ENCODE results near the gene RNF17. TPM values are rescaled to one million over a fixed set of nuclear protein-coding genes. Genes with fewer than 3 reads are reported as not detected.

Gene RNF17
- total and polyA plus RNA-seq, 2 of the 8 experiments (the other 6 are each of a cell fraction or from before 2014, with no cell fraction given): not detected

DNA sequence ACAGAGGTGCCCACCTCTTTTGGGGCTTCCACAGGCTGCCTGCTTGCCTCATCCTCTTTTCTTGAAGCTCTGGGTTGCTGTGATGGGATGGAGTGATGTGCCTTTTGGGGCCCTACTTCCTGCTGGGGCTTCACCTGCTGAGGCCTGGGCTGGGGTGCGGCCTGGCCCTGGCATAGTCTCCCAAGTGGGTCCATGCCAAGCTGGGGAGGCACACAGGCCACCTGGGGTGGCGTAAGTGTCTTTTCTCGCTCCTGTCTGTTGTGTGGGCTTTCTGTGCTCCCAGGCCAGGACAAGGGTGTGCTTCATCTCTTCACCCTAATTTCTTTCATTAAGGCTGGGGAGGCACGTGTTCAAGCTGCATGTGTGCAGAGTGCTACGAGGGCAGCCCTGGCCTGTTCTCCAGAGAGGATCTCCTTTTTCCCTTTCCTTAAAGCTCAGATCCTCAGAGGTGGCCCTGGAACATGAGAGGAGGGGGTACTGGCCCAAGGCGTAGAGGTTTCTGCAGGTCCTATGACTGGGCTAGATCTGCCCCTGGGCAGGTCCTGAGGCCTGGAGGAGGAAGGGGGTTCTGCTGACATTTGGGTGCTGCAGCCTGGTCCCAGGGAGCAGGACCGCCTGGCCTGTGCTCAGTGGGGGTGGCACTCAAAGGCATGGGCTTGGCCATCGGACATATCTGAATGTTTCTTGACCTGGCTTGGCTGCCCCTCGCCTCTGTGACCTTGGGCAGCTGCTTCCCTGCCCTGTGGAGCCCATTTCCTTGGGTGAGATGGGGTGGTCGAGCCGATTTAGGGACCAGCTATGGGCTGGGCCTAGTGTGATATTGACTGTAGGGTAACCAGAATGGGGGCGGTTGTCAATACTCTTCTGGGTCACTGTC lies 23.7 kb upstream of the RNF17 start:
- Histone ChIP-seq H2BK120ac (replicated peaks; ENCODE audit: low read depth, low read length) (no peak overlapping the region), H3K36me3 (ENCODE audit: control insufficient read depth in 2 of 4, insufficient read depth in 4 of 4, low read length in 3 of 4) (no peaks in the 10 kb centered on the region), H3K79me1 (ENCODE audit: low read depth, low read length) (no peaks in the 10 kb centered on the region), H2AK5ac (ENCODE audit: low read depth, low read length) (no peak overlapping the region), H3K18ac (ENCODE audit: extremely low read depth, low read length) (no peak overlapping the region), H3K4me2 (ENCODE audit: insufficient read depth in 1 of 2, low read depth in 2 of 2, low read length in 2 of 2) (no peak overlapping the region), H3K4me1 (replicated peaks in 1 of 4; ENCODE audit: control insufficient read depth in 3 of 4, insufficient read depth in 4 of 4, low read length in 3 of 4) (peaks cover 0 to 4% (median 1%) of the 10 kb centered on the region in 4 experiments; a peak in 1 of 7 replicates), H2BK20ac (ENCODE audit: low read length) (no peak overlapping the region), H4K5ac (ENCODE audit: insufficient read length, low read depth, low read length) (no peak overlapping the region), H3K4me3 (ENCODE audit: extremely low read depth in 1 of 4, insufficient read depth in 2 of 4, low read depth in 3 of 4, low read length in 4 of 4) (no peak overlapping the region), H3K79me2 (ENCODE audit: control insufficient read depth in 1 of 2, insufficient read depth in 2 of 2, low read length in 2 of 2) (no peaks in the 10 kb centered on the region), H4K8ac (ENCODE audit: extremely low read depth, insufficient read depth, low read length) (no peak overlapping the region), H4K20me1 (replicated peaks in 1 of 2; ENCODE audit: control insufficient read depth in 1 of 2, insufficient read depth in 2 of 2, low read length in 2 of 2) (no peaks in the 10 kb centered on the region), H3K4ac (replicated peaks; ENCODE audit: insufficient read length, low read depth, low read length) (no peak overlapping the region), H2BK5ac (ENCODE audit: low read depth, low read length) (no peak overlapping the region), H3K23ac (ENCODE audit: insufficient read length) (no peak overlapping the region), H3K56ac (replicated peaks; ENCODE audit: insufficient read length, low read depth, low read length) (no peak overlapping the region), H2AFZ (ENCODE audit: low read length) (no peak overlapping the region), H3K27ac (ENCODE audit: low read depth, low read length) (no peak overlapping the region), H2BK15ac (ENCODE audit: low read length) (no peak overlapping the region), H2BK12ac (ENCODE audit: low read depth, low read length) (no peak overlapping the region), H3K9ac (replicated peaks in 1 of 4; ENCODE audit: extremely low read depth in 1 of 4, low read depth in 3 of 4, low read length in 3 of 4) (no peak overlapping the region), H3K27me3 (replicated peaks in 1 of 4; ENCODE audit: control insufficient read depth in 3 of 4, extremely low read depth in 1 of 4, insufficient read depth in 3 of 4, low read length in 3 of 4) (peaks cover 11 to 20% (median 20%) of the 10 kb centered on the region in 4 experiments), H4K91ac (replicated peaks; ENCODE audit: insufficient read length, low read length) (no peak overlapping the region), H3K9me3 (ENCODE audit: insufficient read depth in 2 of 2, low read depth in 1 of 2, low read length in 1 of 2) (no peaks in the 10 kb centered on the region), H3K14ac (ENCODE audit: insufficient read length) (no peak overlapping the region), H3K23me2 (ENCODE audit: low read depth, low read length) (no peaks in the 10 kb centered on the region)
- no peak for FAIRE-seq
- ChIA-PET CTCF (ENCODE audit: partially characterized antibody) (interaction anchor here (0.7 to 2.7 kb wide), 22 partner anchors 10 to 245 kb away, joined by 3 to 10 read pairs (median 3); no protein-coding TSS in a partner anchor), POLR2A (ENCODE audit: partially characterized antibody) (interaction anchor here (1.0 to 1.4 kb wide), 2 partner anchors 10 to 51 kb away, joined by 3 to 4 read pairs; no protein-coding TSS in a partner anchor)
- no peak for DNase-seq (ENCODE audit: low read depth in 1 of 2, low spot score in 2 of 2)
- WGBS, 2 experiments (ENCODE audit: extremely low coverage in 1 of 2, insufficient coverage in 1 of 2, insufficient read length in 1 of 2, insufficient replicate concordance in 2 of 2, low coverage in 1 of 2, low lambda C conversion rate in 2 of 2, missing lambda C conversion rate in 1 of 2): 82% methylated on average over 12 of the region's 12 CpGs; no CpG with 5 or more reads in 1 of the 2 experiments
- TF ChIP-seq RFX5 (IDR thresholded peaks at IDR 0.05; ENCODE audit: borderline replicate concordance, low read depth, low read length) (no peak), CHD1 (IDR thresholded peaks at IDR 0.05; ENCODE audit: low read depth, low read length) (no peak), CBX5 (IDR thresholded peaks at IDR 0.05; ENCODE audit: low read depth, low read length) (no peak), HDAC2 (IDR thresholded peaks at IDR 0.05; ENCODE audit: borderline replicate concordance in 1 of 2, low read depth in 2 of 2, low read length in 2 of 2) (no peak), POLR2A (IDR thresholded peaks at IDR 0.05; ENCODE audit: control extremely low read depth in 1 of 2, low read depth in 2 of 2, low read length in 2 of 2) (no peak), NRF1 (IDR thresholded peaks at IDR 0.05; ENCODE audit: low read depth, low read length) (no peak), GTF2F1 (IDR thresholded peaks at IDR 0.05; ENCODE audit: borderline replicate concordance, low read depth, low read length) (no peak), SAP30 (IDR thresholded peaks at IDR 0.05; ENCODE audit: insufficient read depth, insufficient replicate concordance, low read length) (no peak), SP1 (IDR thresholded peaks at IDR 0.05; ENCODE audit: low read depth, low read length) (no peak), CBX8 (IDR thresholded peaks at IDR 0.05; ENCODE audit: borderline replicate concordance, low read depth, low read length) (no peak), CEBPB (IDR thresholded peaks at IDR 0.05; ENCODE audit: low read depth, low read length) (no peak), CREB1 (IDR thresholded peaks at IDR 0.05) (no peak), JUND (IDR thresholded peaks at IDR 0.05; ENCODE audit: low read length) (no peak)
